TTC549 (cell line): Measurements from ENCODE around the gene SSUH2.
A peak's percentile ranks its signal among the peaks of the same experiment; 100 is the strongest.
"Not testable (repeated sequence)": the region's sequence is repeated elsewhere in the genome, so short reads cannot be mapped to it uniquely, and the experiment has no call there.

Experiments used
- FAIRE-seq: peaks from 2 replicates; lab custom pipeline; 2012; peaks lifted over from hg19 to GRCh38; lab: Jason Lieb, UNC

SSUH2 gene, protein sequence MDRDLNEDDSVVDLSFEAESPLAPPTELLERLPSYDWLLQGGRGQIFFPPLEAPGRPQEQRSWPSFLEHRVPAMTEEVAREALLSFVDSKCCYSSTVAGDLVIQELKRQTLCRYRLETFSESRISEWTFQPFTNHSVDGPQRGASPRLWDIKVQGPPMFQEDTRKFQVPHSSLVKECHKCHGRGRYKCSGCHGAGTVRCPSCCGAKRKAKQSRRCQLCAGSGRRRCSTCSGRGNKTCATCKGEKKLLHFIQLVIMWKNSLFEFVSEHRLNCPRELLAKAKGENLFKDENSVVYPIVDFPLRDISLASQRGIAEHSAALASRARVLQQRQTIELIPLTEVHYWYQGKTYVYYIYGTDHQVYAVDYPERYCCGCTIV

GRCh38 chr3:8644748-8645390 lies at the start of gene SSUH2:
Gene SSUH2 (minus strand): TSS chr3:8644798. CDS start chr3:8644758, 40 bp downstream.
- no peak for FAIRE-seq

GRCh38 chr3:8691295-8691694 lies 46.7 kb upstream of the SSUH2 start:
- not testable (repeated sequence) for FAIRE-seq

DNA sequence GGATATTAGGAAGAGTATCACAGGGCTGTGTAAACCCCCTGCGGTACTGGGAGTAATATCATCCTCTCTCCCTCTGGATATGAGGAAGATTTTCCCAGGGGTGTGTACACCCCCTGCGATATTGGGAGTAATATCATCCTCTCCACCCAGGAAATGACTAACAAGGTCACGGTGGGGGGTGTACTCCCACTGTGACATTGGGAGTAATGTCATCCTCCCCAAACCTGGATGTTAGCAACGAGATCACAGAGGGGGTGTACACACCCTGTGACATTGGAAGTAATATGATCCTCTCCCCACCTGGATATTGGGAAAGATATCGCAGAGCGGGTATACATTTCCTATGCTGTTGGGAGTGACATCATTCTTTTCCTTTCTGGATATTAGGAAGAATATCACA lies 40.4 kb upstream of the SSUH2 start:
- FAIRE-seq: not testable (repeated sequence)

DNA sequence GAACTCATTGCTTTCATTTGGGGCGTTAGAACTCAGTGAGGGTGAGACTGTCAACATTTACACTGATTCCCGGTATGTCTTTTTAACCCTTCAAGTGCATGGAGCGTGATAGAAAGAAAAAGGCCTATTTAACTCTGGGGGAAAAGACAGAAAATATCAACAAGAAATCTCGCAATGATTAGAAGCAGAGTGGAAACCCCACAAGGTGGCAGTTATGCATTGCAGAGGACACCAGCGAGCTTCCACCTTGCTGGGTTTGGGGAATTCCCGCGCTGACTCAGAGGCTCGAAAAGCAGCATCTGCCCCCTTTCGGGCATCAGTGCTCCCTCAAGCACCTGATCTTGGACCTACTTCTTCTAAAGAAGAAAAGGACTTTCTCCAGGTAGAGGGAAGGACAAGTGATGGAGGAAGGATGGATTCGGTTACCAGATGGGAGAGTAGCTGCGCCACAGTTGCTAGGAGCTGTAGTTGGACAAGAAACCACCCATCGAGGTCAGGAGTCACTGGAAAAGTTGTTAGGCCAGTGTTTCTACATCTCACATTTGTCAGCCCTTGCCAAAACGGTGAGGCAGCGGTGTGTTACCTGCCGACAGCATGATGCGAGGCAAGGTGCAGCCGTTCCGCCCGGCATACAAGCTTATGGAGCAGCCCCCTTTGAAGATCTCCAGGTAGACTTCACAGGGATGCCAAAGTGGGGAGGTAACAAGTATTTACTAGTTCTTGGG lies 38.4 kb upstream of the SSUH2 start:
- FAIRE-seq: not testable (repeated sequence)

GRCh38 chr3:8681881-8682538 lies 37.4 kb upstream of the SSUH2 start:
- not testable (repeated sequence) for FAIRE-seq

GRCh38 chr3:8681349-8681748 lies 36.8 kb upstream of the SSUH2 start:
- no peak for FAIRE-seq

- not testable (repeated sequence) for FAIRE-seq
Observed at GRCh38 chr3:8679817-8680553, 35.4 kb upstream of the SSUH2 start.

DNA sequence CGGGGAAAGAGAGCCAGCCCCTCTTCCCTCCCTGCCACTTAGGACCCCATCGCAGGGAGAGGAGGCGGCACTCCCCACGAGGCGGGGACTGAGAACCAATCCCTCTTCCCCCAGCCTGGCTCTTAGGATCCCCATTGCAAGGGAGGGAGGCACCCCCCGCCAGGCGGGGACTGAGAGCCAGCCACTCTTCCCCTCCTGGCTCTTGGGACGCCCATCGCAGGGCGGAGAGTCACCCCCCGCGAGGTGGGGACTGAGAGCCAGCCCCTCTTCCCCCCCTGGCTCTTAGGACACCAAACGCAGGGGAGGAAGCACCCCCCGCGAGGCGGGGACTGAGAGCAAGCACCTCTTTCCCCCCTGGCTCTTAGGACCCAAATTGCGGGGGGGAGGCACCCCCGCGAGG lies 34.2 kb upstream of the SSUH2 start:
- no peak for FAIRE-seq

DNA sequence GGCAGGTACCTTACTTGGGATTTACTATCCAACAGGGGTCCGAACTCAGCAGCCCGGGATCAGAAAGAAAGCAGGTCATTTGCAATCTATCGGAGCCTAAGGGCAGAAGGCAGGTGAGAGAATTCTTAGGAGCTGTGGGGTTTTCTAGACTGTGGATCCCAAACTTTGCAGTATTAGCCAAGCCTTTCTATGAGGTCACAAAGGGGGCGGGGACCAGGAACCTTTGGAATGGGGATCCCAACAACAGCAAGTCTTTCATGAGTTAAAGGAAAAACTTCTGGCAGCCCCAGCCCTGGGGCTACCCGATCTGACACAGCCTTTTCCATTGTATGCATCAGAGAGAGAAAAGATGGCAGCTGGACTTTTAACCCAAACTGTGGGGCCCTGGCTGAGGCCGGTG lies 32.7 kb upstream of the SSUH2 start:
- not testable (repeated sequence) for FAIRE-seq

DNA sequence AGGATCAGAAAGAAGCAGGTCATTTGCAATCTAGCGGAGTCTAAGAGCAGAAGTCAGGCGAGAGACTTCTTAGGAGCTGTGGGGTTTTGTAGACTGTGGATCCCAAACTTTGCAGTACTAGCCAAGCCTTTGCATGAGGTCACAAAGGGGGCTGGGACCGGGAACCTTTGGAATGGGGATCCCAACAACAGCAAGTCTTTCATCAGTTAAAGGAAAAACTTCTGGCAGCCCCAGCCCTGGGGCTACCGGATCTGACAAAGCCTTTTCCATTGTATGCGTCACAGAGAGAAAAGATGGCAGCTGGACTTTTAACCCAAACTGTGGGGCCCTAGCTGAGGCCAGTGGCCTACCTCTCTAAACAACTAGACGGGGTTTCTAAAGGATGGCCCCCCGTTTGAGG lies 31.0 kb upstream of the SSUH2 start:
- FAIRE-seq: not testable (repeated sequence)

DNA sequence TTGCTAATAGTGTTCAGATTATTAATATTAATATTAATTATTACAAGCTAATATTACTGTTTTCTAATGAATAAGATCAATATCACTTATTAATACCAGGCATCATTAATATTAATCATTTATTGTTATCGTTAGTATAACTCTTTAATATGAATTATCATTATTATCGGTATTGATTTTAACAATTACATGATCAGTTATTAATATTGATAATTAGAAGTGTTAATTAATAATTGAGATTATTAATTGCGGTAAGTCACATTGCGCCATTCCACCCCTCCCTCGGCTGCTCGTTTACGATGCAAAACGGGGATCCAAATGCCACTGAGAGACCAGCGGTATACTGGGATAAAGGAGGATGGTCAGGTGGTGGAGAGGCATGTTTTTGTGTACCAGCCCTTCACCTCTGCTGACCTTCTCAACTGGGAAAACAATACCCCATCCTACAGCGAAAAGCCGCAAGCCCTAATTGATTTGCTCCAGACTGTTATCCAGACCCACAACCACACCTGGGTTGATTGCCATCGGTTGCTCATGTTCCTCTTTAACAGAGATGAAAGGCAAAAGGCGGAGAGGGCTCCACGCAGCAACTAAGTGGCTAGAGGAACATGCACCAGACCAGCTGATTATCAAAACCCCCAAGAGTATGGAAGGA lies 28.6 kb upstream of the SSUH2 start:
- FAIRE-seq: peak; percentile 72

DNA sequence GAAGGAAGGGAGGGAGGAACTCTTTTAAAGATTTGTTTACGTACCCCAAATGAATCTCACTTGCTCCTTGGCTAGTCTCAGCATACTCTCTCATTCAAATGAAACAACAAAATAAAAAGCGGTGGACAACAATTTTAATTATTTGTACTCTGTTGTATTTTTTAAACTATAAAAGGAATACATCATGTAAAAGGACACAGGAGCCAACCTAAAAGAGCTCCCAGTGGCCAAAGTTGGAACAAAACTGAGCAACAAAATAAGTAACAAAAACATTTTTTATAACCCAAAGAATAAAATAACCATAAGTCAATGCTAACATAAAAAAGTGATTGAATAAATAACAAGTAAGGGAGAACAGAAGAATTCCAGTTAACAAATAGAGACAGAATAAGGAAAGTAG lies 24.4 kb upstream of the SSUH2 start:
- FAIRE-seq: no peak

GRCh38 chr3:8668216-8668615 lies 23.6 kb upstream of the SSUH2 start:
- no peak for FAIRE-seq

DNA sequence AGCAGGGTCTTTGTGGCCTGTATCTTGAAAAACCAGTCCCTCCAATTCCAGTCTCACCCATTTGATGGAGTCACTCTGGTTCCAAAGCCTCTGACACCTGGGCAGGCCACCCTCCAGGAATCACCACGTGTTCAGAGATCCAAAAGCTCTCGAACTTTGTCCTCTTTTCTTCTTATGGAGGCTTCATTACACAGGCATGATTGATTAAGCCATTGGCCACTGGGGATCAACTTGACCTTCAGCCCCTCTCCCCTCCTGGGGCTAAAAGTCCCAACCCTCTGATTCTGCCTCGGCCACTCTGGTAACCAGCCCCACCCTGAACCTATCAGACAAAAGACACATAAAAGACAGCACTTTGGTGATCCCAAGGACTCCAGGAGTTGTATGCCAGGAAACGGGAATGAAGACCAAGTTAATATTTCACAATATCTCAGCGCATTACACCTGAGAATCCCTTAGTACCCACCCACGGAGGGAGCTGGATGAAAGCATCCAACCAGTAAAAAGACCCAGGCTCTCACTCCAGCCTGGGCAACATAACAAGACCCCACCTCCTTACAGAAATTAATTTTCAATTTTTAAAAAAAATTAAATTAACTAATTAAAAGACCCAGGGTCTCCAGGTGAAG lies 23.0 kb upstream of the SSUH2 start:
- no peak for FAIRE-seq

GRCh38 chr3:8665407-8665896 lies 20.9 kb upstream of the SSUH2 start:
- no peak for FAIRE-seq

- FAIRE-seq: no peak
Observed at GRCh38 chr3:8663177-8664061, 18.8 kb upstream of the SSUH2 start.

- no peak for FAIRE-seq
Observed at GRCh38 chr3:8662594-8662993, 18.0 kb upstream of the SSUH2 start.

DNA sequence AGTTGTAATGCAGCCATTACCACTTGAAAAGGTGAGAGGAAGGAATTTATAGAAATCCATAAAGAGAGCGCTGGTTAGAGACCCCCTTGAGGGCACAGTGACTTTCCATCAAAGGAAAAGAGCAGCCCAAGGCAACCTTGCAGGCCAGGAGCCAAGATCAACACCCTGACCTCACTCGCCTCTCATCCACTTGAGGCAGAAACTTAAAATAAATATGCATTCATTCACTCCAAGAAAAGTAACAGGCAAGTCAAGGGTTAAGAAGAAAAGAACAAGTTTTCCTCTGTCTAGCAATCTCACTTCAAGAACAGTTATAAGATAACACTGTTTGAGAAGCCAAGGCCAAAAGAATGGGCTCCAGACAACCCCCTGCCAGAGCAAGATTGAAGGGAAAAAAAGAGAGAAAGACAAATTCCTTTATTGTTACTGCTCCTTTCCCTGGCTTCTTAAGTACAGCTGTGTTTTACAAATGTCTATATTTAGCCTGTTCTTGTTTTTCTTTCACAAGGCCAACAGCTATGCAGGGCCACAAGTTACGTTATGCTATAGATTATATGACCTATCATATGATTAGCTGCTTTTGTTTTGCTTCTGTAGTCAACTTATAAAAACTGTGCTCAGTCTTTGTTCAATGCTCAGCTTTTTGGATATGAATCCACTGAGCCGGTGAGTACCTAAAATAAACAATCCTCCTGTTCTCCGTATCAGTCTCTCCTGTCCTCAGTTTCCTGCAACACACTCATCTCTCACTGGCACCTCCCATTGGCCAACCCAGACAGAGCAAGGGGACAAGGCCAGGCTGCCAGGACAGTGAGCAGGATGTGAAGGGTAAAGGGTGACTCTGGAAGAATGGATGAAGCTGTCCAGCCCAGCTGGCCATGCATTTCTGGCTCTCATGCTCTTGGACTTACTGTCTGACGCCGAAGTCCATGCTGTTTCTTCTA lies 15.8 kb upstream of the SSUH2 start:
- FAIRE-seq: no peak
